ENCODE results near the gene ST6GAL1.

- TF ChIP-seq CTCF (IDR thresholded peaks at IDR 0.05; ENCODE audit: control extremely low read depth in 1 of 3, insufficient read depth in 1 of 3, low read depth in 1 of 3, low read length in 3 of 3) (no peak), BRCA1 (IDR thresholded peaks at IDR 0.05; ENCODE audit: low read depth, low read length) (no peak), POLR2A (IDR thresholded peaks at IDR 0.05; ENCODE audit: control extremely low read depth in 1 of 2, low read depth in 2 of 2, low read length in 2 of 2) (no peak), KDM5A (IDR thresholded peaks at IDR 0.05; ENCODE audit: low read length) (no peak), BACH1 (IDR thresholded peaks at IDR 0.05; ENCODE audit: low read length) (no peak), RFX5 (IDR thresholded peaks at IDR 0.05; ENCODE audit: borderline replicate concordance, low read depth, low read length) (no peak), SRF (IDR thresholded peaks at IDR 0.05; ENCODE audit: low read depth, low read length) (no peak), ZNF274 (IDR thresholded peaks at IDR 0.05; ENCODE audit: borderline replicate concordance, extremely low read depth, low read length) (no peak), ASH2L (IDR thresholded peaks at IDR 0.05; ENCODE audit: low read length) (no peak), SUZ12 (IDR thresholded peaks at IDR 0.05; ENCODE audit: low read length) (no peak)
These were observed 12.6 kb upstream of the ST6GAL1 start for GRCh38 chr3:186917512-186918312.

Data from H1 (cell line).